Keratinocyte (primary cell): ENCODE measurements around the gene PRSS53. TPM values are rescaled to one million over a fixed set of nuclear protein-coding genes. Genes with fewer than 3 reads are reported as not detected.

Source experiments
- DNase-seq: peaks from one replicate; pipeline ENCODE4 v3.0.0-alpha.2; 2011; ENCODE audit warnings: low read depth, missing footprints, low spot score
- FAIRE-seq: peaks from 2 replicates; lab custom pipeline; 2011; peaks lifted over from hg19 to GRCh38; lab: Jason Lieb, UNC
- H2AFZ ChIP-seq: 2 replicates; pipeline ENCODE4 v1.6.0; 2012; ENCODE audit warnings: low read length, control low read depth, inconsistent platforms; ENCODE audit not compliant: control insufficient read depth
- H3K27ac ChIP-seq: 2 replicates; pipeline ENCODE4 v1.5.1; 2011; ENCODE audit warnings: low read length; ENCODE audit not compliant: control insufficient read depth, insufficient read depth
- H3K27me3 ChIP-seq: 3 replicates; pipeline ENCODE4 v1.6.0; 2011; ENCODE audit warnings: low read length; ENCODE audit not compliant: control insufficient read depth, insufficient read depth; ENCODE audit errors: extremely low read depth
- H3K36me3 ChIP-seq, 2 experiments: 2 replicates in 1 of 2; 3 replicates in 1 of 2; pipeline ENCODE4 v1.5.1; 2011; ENCODE audit warnings: low read length in 2 of 2, mild to moderate bottlenecking in 1 of 2; ENCODE audit not compliant: control insufficient read depth in 2 of 2, insufficient read depth in 2 of 2; ENCODE audit errors: extremely low read depth in 1 of 2
- H3K4me1 ChIP-seq: 3 replicates; pipeline ENCODE4 v1.5.1; 2011; ENCODE audit warnings: low read length; ENCODE audit not compliant: control insufficient read depth, insufficient read depth; ENCODE audit errors: extremely low read depth
- H3K4me2 ChIP-seq: 3 replicates; pipeline ENCODE4 v1.6.0; 2011; ENCODE audit warnings: low read depth, low read length; ENCODE audit not compliant: control insufficient read depth, insufficient read depth; ENCODE audit errors: extremely low read depth
- H3K4me3 ChIP-seq, 3 experiments: fragments of 200-600 bp in 1 of 3; sonication (generic) in 1 of 3; 2 replicates in 2 of 3; 3 replicates in 1 of 3; pipeline ENCODE4 v1.5.1; 2011 to 2016; ENCODE audit warnings: low read length in 3 of 3, mild to moderate bottlenecking in 3 of 3, control low read depth in 2 of 3, inconsistent platforms in 1 of 3, low read depth in 1 of 3, mixed read lengths in 1 of 3, mixed run types in 1 of 3, moderate library complexity in 1 of 3; ENCODE audit not compliant: control insufficient read depth in 2 of 3, insufficient read depth in 2 of 3; ENCODE audit errors: extremely low read depth in 1 of 3
- H3K79me2 ChIP-seq: 2 replicates; pipeline ENCODE4 v1.6.0; 2012; ENCODE audit warnings: low read length; ENCODE audit not compliant: control insufficient read depth, insufficient read depth
- H3K9ac ChIP-seq: 3 replicates; pipeline ENCODE4 v1.6.0; 2011; ENCODE audit warnings: low read length; ENCODE audit not compliant: control insufficient read depth, insufficient read depth; ENCODE audit errors: extremely low read depth
- H3K9me1 ChIP-seq: 3 replicates; pipeline ENCODE4 v1.6.0; 2011; ENCODE audit warnings: low read length; ENCODE audit not compliant: control insufficient read depth, insufficient read depth; ENCODE audit errors: extremely low read depth
- H3K9me3 ChIP-seq: 2 replicates; pipeline ENCODE4 v1.5.1; 2012; ENCODE audit warnings: low read depth, low read length; ENCODE audit not compliant: control insufficient read depth
- H4K20me1 ChIP-seq: 3 replicates; pipeline ENCODE4 v1.6.0; 2011; ENCODE audit warnings: low read length; ENCODE audit not compliant: control insufficient read depth, insufficient read depth; ENCODE audit errors: extremely low read depth
- EZH2 ChIP-seq: IDR thresholded peaks from one replicate; pipeline ENCODE4 v1.6.1; 2012; ENCODE audit warnings: inconsistent platforms, mild to moderate bottlenecking, low read length, moderate library complexity
- dilution Hi-C: fragments of 300-500 bp; cut with MboI; formaldehyde crosslinking; loops from one replicate; pipeline ENCODE4 v1.7.0; 2020; ENCODE audit warnings: low sequenced_read_pairs; ENCODE audit not compliant: extremely low pct_ligation_motif_present
- polyA plus RNA-seq, 5 experiments: library from polyadenylated mRNA; depleted of rRNA in 3 of 5; stranded (reverse) in 3 of 5; stranded (forward) in 1 of 5; unstranded in 1 of 5; fragments of >200 nt; gene quantifications; 1 replicate in 1 of 5; 2 replicates in 3 of 5; 3 replicates in 1 of 5; pipeline versions ENCODE4 v1.2.1 to v1.2.3, GENCODE V29; 2011 to 2012; ENCODE audit warnings: missing spikeins in 2 of 5, low read depth in 1 of 5, low replicate concordance in 1 of 5
- TF ChIP-seq, protein P1 (sequence below), 3 experiments: IDR thresholded peaks in 1 of 3; conservative IDR thresholded peaks in 1 of 3; optimal IDR thresholded peaks in 1 of 3; 2 replicates in 2 of 3; 3 replicates in 1 of 3; pipeline versions ENCODE3 to v1.5.1; 2011; ENCODE audit warnings: low read length in 3 of 3, mild to moderate bottlenecking in 3 of 3, moderate library complexity in 2 of 3, control low read depth in 1 of 3, inconsistent platforms in 1 of 3; ENCODE audit not compliant: insufficient read depth in 2 of 3; ENCODE audit errors: extremely low read depth in 1 of 3

Gene PRSS53
- polyA plus RNA-seq, 1 donor (not counting 4 experiments of a cell fraction or from before 2014, with no cell fraction given): 0.50 TPM

DNA sequence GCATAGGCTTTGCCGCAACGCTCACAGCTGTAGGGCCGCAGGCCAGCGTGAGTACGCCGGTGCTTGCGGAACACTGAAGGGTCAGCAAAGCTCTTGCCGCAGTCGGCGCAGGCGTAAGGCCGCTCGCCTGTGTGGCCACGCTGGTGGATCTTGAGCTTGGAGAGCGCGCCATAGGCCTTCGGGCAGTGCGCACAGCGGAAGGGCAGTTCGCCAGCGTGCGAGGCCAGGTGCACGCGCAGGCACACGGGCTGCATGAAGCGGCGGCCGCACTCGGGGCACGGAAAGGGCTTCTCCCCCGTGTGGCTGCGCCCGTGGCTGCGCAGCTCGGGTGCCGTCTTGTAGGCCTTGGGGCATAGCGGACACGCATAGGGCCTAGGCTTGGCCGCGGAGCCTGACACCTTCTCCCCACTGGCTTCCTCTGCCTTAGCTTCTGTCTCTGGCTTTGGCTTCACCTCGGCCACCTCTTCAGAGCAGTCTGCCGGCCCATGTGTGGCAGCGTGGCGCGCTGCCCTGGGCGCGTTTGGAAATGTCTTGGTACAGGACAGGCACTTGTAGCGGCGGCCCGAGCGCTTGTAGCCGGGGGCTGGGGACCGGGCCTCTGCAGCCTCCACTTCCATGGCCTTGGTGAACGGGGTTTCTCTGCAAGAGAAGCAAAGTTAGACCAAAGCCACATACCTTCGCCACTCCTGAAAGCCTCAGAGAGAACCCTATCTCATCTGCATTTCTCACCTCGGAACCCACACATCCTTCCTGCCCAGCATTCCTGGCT is 24.7 kb downstream of the PRSS53 start:
- Histone ChIP-seq H3K4me2 (peak overlapping the region; percentile 79), H3K27ac (peak overlapping the region; percentile 85), H3K9ac (peak overlapping the region; percentile 72), H4K20me1 (no peaks in the 10 kb centered on the region), H3K4me3 (peak overlapping the region in 1 of 3 experiments; percentile 48), H3K9me1 (no peaks in the 10 kb centered on the region), H3K4me1 (peaks cover 13% of the 10 kb centered on the region), H2AFZ (no peak overlapping the region), H3K36me3 (peaks cover 10 to 17% of the 10 kb centered on the region in 2 experiments), H3K9me3 (no peaks in the 10 kb centered on the region), H3K79me2 (peaks cover 60% of the 10 kb centered on the region), H3K27me3 (no peaks in the 10 kb centered on the region)
- no peak for FAIRE-seq
- no peak for DNase-seq
- dilution Hi-C loops: no loop called here
- TF ChIP-seq, protein P1, sequence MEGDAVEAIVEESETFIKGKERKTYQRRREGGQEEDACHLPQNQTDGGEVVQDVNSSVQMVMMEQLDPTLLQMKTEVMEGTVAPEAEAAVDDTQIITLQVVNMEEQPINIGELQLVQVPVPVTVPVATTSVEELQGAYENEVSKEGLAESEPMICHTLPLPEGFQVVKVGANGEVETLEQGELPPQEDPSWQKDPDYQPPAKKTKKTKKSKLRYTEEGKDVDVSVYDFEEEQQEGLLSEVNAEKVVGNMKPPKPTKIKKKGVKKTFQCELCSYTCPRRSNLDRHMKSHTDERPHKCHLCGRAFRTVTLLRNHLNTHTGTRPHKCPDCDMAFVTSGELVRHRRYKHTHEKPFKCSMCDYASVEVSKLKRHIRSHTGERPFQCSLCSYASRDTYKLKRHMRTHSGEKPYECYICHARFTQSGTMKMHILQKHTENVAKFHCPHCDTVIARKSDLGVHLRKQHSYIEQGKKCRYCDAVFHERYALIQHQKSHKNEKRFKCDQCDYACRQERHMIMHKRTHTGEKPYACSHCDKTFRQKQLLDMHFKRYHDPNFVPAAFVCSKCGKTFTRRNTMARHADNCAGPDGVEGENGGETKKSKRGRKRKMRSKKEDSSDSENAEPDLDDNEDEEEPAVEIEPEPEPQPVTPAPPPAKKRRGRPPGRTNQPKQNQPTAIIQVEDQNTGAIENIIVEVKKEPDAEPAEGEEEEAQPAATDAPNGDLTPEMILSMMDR (optimal IDR thresholded peaks at IDR 0.05 in 1 of 3, IDR thresholded peaks at IDR 0.05 in 1 of 3, conservative IDR thresholded peaks at IDR 0.05 in 1 of 3; ENCODE audit: extremely low read depth in 1 of 3, insufficient read depth in 2 of 3, low read length in 3 of 3): no peak
- TF ChIP-seq EZH2: no peak

DNA sequence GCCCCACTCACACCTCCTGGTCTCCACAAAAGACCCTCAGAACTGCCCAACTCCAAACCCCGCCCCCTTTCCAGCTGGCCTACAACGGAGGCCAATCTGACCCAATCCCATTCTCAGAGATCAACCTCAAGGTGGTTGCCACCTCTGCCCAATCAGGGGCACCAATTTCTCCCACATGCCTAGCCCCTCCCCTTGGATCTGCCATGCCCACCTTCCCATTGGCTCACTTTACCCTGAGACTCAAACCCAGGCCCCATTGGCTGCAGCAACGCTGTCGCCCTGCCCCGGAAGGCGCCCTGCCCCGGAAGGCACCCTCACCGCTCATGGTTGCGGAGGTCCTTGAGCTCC is 25.3 kb downstream of the PRSS53 start:
- no peak overlapping the region for H3K27ac ChIP-seq
- no peaks in the 10 kb centered on the region for H3K9me1 ChIP-seq
- FAIRE-seq: no peak
- no peaks in the 10 kb centered on the region for H3K9me3 ChIP-seq
- no peak overlapping the region for H2AFZ ChIP-seq
- H3K79me2 ChIP-seq: peaks cover 55% of the 10 kb centered on the region
- H3K27me3 ChIP-seq: no peaks in the 10 kb centered on the region
- H3K4me1 ChIP-seq: peaks cover 13% of the 10 kb centered on the region
- peaks cover 10 to 17% of the 10 kb centered on the region in 2 experiments for H3K36me3 ChIP-seq
- dilution Hi-C loops: no loop called here
- TF ChIP-seq, protein P1 (optimal IDR thresholded peaks at IDR 0.05 in 1 of 3, IDR thresholded peaks at IDR 0.05 in 1 of 3, conservative IDR thresholded peaks at IDR 0.05 in 1 of 3; ENCODE audit: extremely low read depth in 1 of 3, insufficient read depth in 2 of 3, low read length in 3 of 3): no peak
- TF ChIP-seq EZH2: no peak
- no peak overlapping the region for H3K9ac ChIP-seq
- no peaks in the 10 kb centered on the region for H4K20me1 ChIP-seq
- H3K4me3 ChIP-seq: no peak overlapping the region
- DNase-seq: no peak
- no peak overlapping the region for H3K4me2 ChIP-seq
